ENCODE measurements around the gene AMN1.
"Not testable (repeated sequence)": the region's sequence is repeated elsewhere in the genome, so short reads cannot be mapped to it uniquely, and the experiment has no call there.

Gene AMN1

GRCh38 chr12:31728917-31729640 is at the start of gene AMN1:
TSS of gene AMN1 (minus strand) at chr12:31729021. CDS start at chr12:31729008, 13 bp downstream.
- peak; percentile 97 for DNase-seq

- DNase-seq = no peak
Observed at GRCh38 chr12:31773867-31774266, 45.0 kb upstream of the AMN1 start.

- no peak for DNase-seq
Observed at GRCh38 chr12:31773223-31773750, 44.5 kb upstream of the AMN1 start.

GRCh38 chr12:31772685-31773222 is 43.9 kb upstream of the AMN1 start:
- DNase-seq = no peak

GRCh38 chr12:31772186-31772585 is 43.4 kb upstream of the AMN1 start:
- DNase-seq = no peak

GRCh38 chr12:31768046-31768445 is 39.2 kb upstream of the AMN1 start:
- no peak for DNase-seq

- DNase-seq = no peak
Observed at GRCh38 chr12:31765931-31766330, 37.1 kb upstream of the AMN1 start.

- peak; percentile 74 for DNase-seq
Observed at GRCh38 chr12:31759632-31760459, 31.0 kb upstream of the AMN1 start.

- DNase-seq = not testable (repeated sequence)
Observed at GRCh38 chr12:31758297-31758696, 29.5 kb upstream of the AMN1 start.

- no peak for DNase-seq
Observed at GRCh38 chr12:31756977-31757420, 28.2 kb upstream of the AMN1 start.

- no peak for DNase-seq
Observed at GRCh38 chr12:31752450-31752849, 23.6 kb upstream of the AMN1 start.

GRCh38 chr12:31751085-31751484 is 22.3 kb upstream of the AMN1 start:
- DNase-seq = no peak

- no peak for DNase-seq
Observed at GRCh38 chr12:31750747-31751039, 21.9 kb upstream of the AMN1 start.

GRCh38 chr12:31749024-31749704 is 20.3 kb upstream of the AMN1 start:
- peak; percentile 96 for DNase-seq

- no peak for DNase-seq
Observed at GRCh38 chr12:31745242-31745641, 16.4 kb upstream of the AMN1 start.

- DNase-seq = not testable (repeated sequence)
Observed at GRCh38 chr12:31744363-31744762, 15.5 kb upstream of the AMN1 start.

- DNase-seq = no peak
Observed at GRCh38 chr12:31742891-31743290, 14.1 kb upstream of the AMN1 start.

- DNase-seq = no peak
Observed at GRCh38 chr12:31740628-31741027, 11.8 kb upstream of the AMN1 start.

GRCh38 chr12:31737763-31738162 is 8.9 kb upstream of the AMN1 start:
- DNase-seq = no peak

GRCh38 chr12:31737345-31737744 is 8.5 kb upstream of the AMN1 start:
- DNase-seq = no peak

- no peak for DNase-seq
Observed at GRCh38 chr12:31736472-31736871, 7.7 kb upstream of the AMN1 start.

- DNase-seq = not testable (repeated sequence)
Observed at GRCh38 chr12:31733549-31734432, 5.0 kb upstream of the AMN1 start.
